ENCODE data around the gene PRDM16. TPM values are rescaled to one million over a fixed set of nuclear protein-coding genes. Genes with fewer than 3 reads are reported as not detected.

The PRDM16 gene
- total RNA-seq, 4 donors from 2014 or later: 5.9 to 41.7 (median 11.2) TPM

DNA sequence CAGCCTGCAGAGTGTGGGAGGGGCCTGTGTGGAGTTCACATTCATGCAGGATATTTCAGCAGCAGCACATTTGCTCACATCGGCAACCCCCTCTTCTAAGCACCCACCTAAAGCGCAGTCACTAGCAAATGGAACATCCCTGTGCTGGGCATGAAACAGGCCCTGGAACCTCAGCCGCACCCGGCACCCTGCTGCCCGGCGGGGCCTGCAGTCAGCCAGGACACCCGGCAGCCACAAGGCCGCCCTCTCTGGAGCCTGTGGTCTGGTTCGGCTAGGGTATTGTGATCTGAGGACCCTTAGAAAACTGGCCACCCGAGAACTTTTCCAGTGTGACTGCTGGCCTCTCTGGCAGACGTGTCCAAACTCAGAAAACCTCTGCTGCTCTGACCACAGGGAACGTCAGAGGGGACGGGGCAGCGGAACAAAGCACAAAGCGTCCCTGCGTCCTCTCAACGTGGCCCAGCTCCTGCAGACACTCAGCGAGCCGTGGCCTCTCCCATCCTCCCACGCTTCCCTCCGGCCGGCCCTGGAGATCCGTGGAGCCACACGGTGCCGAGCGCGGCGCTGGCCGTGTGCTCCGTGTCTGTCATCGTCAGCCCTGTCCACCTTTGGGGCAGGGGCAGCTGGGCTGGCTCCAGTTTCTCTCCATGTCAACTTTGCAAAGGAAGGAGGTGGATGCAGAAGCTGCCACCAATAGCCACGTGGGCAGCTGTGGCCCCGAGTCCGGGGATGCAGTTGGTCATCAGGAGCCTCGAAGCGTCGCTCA is 209.6 kb downstream of the PRDM16 start:
- Histone ChIP-seq H3K4me3 (peak overlapping the region in 1 of 4 donors; percentile 7), H3K9me3 (no peaks in the 10 kb centered on the region), H3K27me3 (peaks cover 0 to 5% of the 10 kb centered on the region in 2 donors), H3K27ac (peak overlapping the region; percentile 38 to 84 (median 68)), H3K36me3 (no peaks in the 10 kb centered on the region), H3K4me1 (peaks cover 0 to 59% (median 18%) of the 10 kb centered on the region in 4 donors)
- DNase-seq (ENCODE audit: low spot score in 2 of 2): no peak
- WGBS, 2 donors: 62 to 72% methylated on average over 32 of the region's 37 CpGs
- TF ChIP-seq EP300 (IDR thresholded peaks at IDR 0.05) (peak in 1 of 2 donors; percentile 40), POLR2A (IDR thresholded peaks at IDR 0.05) (peak in 1 of 2 donors; percentile 10)
- TF ChIP-seq, protein P1, sequence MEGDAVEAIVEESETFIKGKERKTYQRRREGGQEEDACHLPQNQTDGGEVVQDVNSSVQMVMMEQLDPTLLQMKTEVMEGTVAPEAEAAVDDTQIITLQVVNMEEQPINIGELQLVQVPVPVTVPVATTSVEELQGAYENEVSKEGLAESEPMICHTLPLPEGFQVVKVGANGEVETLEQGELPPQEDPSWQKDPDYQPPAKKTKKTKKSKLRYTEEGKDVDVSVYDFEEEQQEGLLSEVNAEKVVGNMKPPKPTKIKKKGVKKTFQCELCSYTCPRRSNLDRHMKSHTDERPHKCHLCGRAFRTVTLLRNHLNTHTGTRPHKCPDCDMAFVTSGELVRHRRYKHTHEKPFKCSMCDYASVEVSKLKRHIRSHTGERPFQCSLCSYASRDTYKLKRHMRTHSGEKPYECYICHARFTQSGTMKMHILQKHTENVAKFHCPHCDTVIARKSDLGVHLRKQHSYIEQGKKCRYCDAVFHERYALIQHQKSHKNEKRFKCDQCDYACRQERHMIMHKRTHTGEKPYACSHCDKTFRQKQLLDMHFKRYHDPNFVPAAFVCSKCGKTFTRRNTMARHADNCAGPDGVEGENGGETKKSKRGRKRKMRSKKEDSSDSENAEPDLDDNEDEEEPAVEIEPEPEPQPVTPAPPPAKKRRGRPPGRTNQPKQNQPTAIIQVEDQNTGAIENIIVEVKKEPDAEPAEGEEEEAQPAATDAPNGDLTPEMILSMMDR (IDR thresholded peaks at IDR 0.05): no peak

GRCh38 chr1:3279182-3279470 is 210.1 kb downstream of the PRDM16 start:
- Histone ChIP-seq H3K27me3 (peaks cover 0 to 5% of the 10 kb centered on the region in 2 donors), H3K27ac (peak overlapping the region; percentile 38 to 84 (median 68)), H3K36me3 (no peaks in the 10 kb centered on the region), H3K4me3 (peak overlapping the region in 1 of 4 donors; percentile 7), H3K4me1 (peaks cover 0 to 64% (median 20%) of the 10 kb centered on the region in 4 donors), H3K9me3 (no peaks in the 10 kb centered on the region)
- TF ChIP-seq, protein P1 (IDR thresholded peaks at IDR 0.05): no peak
- TF ChIP-seq POLR2A (IDR thresholded peaks at IDR 0.05): no peak
- no peak for TF ChIP-seq EP300 (IDR thresholded peaks at IDR 0.05)
- 35 to 45% methylated on average over 2 to 13 of the region's 19 CpGs for WGBS, 2 donors
- no peak for DNase-seq (ENCODE audit: low spot score in 2 of 2)

DNA sequence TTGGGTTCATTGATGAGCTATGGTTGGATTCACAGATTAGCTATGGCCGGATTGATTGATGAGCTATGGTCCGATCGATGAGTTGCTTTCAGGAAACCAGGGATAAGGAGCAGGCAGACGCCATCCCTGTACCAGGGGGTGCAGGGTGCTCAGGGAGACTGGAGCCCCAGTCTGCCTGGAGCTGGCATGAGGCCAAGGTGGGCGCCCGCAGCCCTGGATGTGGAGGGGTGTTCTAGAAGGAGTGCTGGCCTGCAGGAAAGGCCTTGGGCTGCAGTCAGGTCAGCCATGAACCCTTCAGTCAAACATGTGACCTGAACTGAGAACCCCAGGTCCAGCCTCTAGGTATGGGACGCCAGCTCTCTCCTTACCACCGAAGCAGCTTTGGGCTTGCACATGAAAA is 212.7 kb downstream of the PRDM16 start:
- Histone ChIP-seq H3K27ac (peak overlapping the region in 1 of 4 donors; percentile 20), H3K27me3 (peaks cover 0 to 15% of the 10 kb centered on the region in 2 donors), H3K9me3 (no peaks in the 10 kb centered on the region), H3K4me3 (no peak overlapping the region), H3K36me3 (no peaks in the 10 kb centered on the region), H3K4me1 (peaks cover 0 to 53% (median 12%) of the 10 kb centered on the region in 4 donors)
- 92 to 95% methylated on average over 4 to 8 of the region's 8 CpGs for WGBS, 2 donors
- TF ChIP-seq, protein P1 (IDR thresholded peaks at IDR 0.05): no peak
- no peak for TF ChIP-seq EP300 (IDR thresholded peaks at IDR 0.05)
- TF ChIP-seq POLR2A (IDR thresholded peaks at IDR 0.05): no peak
- no peak for DNase-seq (ENCODE audit: low spot score in 2 of 2)

DNA sequence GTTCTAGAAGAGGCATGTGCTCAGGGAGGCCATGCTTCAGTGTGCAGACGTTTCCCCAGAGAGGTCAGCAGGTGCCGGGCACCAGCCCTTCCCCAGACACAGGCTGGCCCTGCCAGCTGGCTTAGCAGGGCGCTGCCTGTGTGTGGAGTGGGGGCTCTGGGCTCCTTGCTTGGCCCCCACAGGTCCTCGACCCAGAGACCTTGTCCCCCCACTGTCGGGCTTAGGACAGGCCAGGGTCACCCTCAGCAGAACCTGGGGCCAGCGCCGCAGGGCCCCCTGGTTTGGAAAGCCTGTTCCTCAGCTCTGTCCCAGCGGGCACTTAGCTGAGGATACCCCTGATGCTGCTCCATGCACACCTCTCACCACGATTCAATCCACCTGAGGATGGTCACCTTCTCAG is 213.2 kb downstream of the PRDM16 start:
- TF ChIP-seq POLR2A (IDR thresholded peaks at IDR 0.05) (no peak), EP300 (IDR thresholded peaks at IDR 0.05) (no peak)
- TF ChIP-seq, protein P1 (IDR thresholded peaks at IDR 0.05): no peak
- H3K27me3 ChIP-seq: peaks cover 0 to 15% of the 10 kb centered on the region in 2 donors
- no peaks in the 10 kb centered on the region for H3K36me3 ChIP-seq
- 74 to 80% methylated on average over 5 to 9 of the region's 9 CpGs for WGBS, 2 donors
- H3K4me3 ChIP-seq: no peak overlapping the region
- DNase-seq (ENCODE audit: low spot score in 2 of 2): no peak
- H3K4me1 ChIP-seq: peaks cover 0 to 49% (median 11%) of the 10 kb centered on the region in 4 donors
- H3K27ac ChIP-seq: peak overlapping the region in 1 of 4 donors; percentile 30
- no peaks in the 10 kb centered on the region for H3K9me3 ChIP-seq

GRCh38 chr1:3282656-3283430 is 213.8 kb downstream of the PRDM16 start:
- Histone ChIP-seq H3K4me3 (no peak overlapping the region), H3K4me1 (peaks cover 0 to 42% (median 9%) of the 10 kb centered on the region in 4 donors), H3K27ac (peak overlapping the region in 2 of 4 donors; percentile 4 to 30), H3K27me3 (peaks cover 0 to 15% of the 10 kb centered on the region in 2 donors), H3K9me3 (no peaks in the 10 kb centered on the region), H3K36me3 (no peaks in the 10 kb centered on the region)
- 79 to 86% methylated on average over 24 of the region's 24 CpGs for WGBS, 2 donors
- TF ChIP-seq EP300 (IDR thresholded peaks at IDR 0.05): no peak
- TF ChIP-seq, protein P1 (IDR thresholded peaks at IDR 0.05): no peak
- no peak for TF ChIP-seq POLR2A (IDR thresholded peaks at IDR 0.05)
- DNase-seq (ENCODE audit: low spot score in 2 of 2): no peak
